Measurements from ENCODE around the gene ALDH3A2.

DNA sequence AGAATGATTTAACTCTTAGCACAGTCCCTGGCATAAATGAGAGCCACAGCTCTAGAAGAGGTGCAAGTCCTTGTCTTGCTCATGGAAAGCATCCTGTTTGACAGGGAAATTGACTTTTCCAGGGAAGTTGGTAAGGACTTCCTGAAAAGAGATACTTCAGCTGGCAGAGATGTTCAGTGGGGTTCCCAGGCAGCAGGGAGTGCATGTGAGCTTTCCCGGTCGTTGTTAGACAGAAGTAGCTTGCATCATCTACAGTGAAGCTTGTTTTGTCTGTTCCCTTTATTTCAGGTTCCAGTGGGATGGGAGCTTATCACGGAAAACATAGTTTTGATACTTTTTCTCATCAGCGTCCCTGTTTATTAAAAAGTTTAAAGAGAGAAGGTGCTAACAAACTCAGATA is 22.9 kb downstream of the ALDH3A2 start:
- TF ChIP-seq, protein P1, sequence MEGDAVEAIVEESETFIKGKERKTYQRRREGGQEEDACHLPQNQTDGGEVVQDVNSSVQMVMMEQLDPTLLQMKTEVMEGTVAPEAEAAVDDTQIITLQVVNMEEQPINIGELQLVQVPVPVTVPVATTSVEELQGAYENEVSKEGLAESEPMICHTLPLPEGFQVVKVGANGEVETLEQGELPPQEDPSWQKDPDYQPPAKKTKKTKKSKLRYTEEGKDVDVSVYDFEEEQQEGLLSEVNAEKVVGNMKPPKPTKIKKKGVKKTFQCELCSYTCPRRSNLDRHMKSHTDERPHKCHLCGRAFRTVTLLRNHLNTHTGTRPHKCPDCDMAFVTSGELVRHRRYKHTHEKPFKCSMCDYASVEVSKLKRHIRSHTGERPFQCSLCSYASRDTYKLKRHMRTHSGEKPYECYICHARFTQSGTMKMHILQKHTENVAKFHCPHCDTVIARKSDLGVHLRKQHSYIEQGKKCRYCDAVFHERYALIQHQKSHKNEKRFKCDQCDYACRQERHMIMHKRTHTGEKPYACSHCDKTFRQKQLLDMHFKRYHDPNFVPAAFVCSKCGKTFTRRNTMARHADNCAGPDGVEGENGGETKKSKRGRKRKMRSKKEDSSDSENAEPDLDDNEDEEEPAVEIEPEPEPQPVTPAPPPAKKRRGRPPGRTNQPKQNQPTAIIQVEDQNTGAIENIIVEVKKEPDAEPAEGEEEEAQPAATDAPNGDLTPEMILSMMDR (conservative IDR thresholded peaks at IDR 0.05; ENCODE audit: low read length): no peak
- no peak for TF ChIP-seq EZH2phosphoT487 (IDR thresholded peaks at IDR 0.05; ENCODE audit: borderline replicate concordance, low read depth, low read length)
